UCSD-AML1 (cell line): Measurements from ENCODE around the gene ZBTB48.

Source experiments
- DNase-seq: peaks from one replicate; lab custom pipeline; 2025; ENCODE audit not compliant: unreplicated experiment; lab: John Stamatoyannopoulos, UW

The ZBTB48 gene

GRCh38 chr1:6603915-6604558 lies 24.2 kb downstream of the ZBTB48 start:
- no peak for DNase-seq

- peak; percentile 52 for DNase-seq
Measured at GRCh38 chr1:6612641-6613360, 33.0 kb downstream of the ZBTB48 start.

- DNase-seq: peak; percentile 99
Measured at GRCh38 chr1:6613361-6614018, 33.7 kb downstream of the ZBTB48 start, which contains the start of gene PHF13. PHF13 (plus strand) TSS chr1:6613731; CDS start chr1:6614067, 336 bp downstream.

- DNase-seq: peak; percentile 52
Measured at GRCh38 chr1:6614019-6614928, 34.5 kb downstream of the ZBTB48 start.

- DNase-seq: no peak
Measured at GRCh38 chr1:6614929-6615785, 35.4 kb downstream of the ZBTB48 start.

GRCh38 chr1:6619045-6619444 lies 39.3 kb downstream of the ZBTB48 start:
- no peak for DNase-seq

GRCh38 chr1:6621429-6622391 lies 41.9 kb downstream of the ZBTB48 start:
- DNase-seq: no peak

- DNase-seq: no peak
Measured at GRCh38 chr1:6622396-6623152, 42.8 kb downstream of the ZBTB48 start.

GRCh38 chr1:6623269-6623965 lies 43.6 kb downstream of the ZBTB48 start:
- no peak for DNase-seq

GRCh38 chr1:6624710-6625583 lies 45.2 kb downstream of the ZBTB48 start, which contains the start of gene THAP3:
THAP3 (plus strand) TSS chr1:6624868; CDS start chr1:6625219, 351 bp downstream.
- peak; percentile 86 for DNase-seq

- peak; percentile 52 for DNase-seq
Measured at GRCh38 chr1:6625584-6626149, 45.9 kb downstream of the ZBTB48 start.

GRCh38 chr1:6627031-6627430 lies 47.2 kb downstream of the ZBTB48 start:
- DNase-seq: no peak

- no peak for DNase-seq
Measured at GRCh38 chr1:6627841-6628545, 48.2 kb downstream of the ZBTB48 start.

- DNase-seq: no peak
Measured at GRCh38 chr1:6628971-6629479, 49.2 kb downstream of the ZBTB48 start.

- no peak for DNase-seq
Measured at GRCh38 chr1:6630027-6630426, 50.2 kb downstream of the ZBTB48 start.
